ENCODE data around the gene CRAMP1.

DNA sequence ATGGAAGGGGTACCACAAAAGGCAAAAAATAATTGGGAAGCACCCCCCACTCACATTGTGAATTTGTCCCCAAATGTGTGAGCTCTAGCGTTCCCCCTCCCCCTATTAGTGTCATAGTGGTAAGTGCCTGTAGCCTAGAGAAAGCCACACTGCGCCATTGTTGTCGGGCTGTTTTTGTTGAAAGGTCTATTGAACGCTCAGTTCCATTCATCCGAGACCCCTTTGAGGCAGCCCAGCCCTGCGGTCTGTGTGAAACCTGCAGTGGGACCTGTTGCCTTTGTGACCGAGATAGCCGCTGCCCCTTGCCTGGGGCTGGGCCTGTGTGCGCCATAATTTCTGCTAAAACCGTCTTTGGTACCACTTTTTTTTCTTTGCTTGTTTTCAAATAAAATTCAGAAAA is 68.9 kb downstream of the CRAMP1 start:
- TF ChIP-seq CTCF (IDR thresholded peaks at IDR 0.05; ENCODE audit: low read length): no peak
- TF ChIP-seq EZH2phosphoT487 (IDR thresholded peaks at IDR 0.05; ENCODE audit: low read length): no peak
- no peak for TF ChIP-seq EZH2 (optimal IDR thresholded peaks at IDR 0.05; ENCODE audit: low read depth, low read length)
